ENCODE measurements around the gene SYCE1.
"Not testable (repeated sequence)": the region's sequence is repeated elsewhere in the genome, so short reads cannot be mapped to it uniquely, and the experiment has no call there.

SYCE1 gene, protein sequence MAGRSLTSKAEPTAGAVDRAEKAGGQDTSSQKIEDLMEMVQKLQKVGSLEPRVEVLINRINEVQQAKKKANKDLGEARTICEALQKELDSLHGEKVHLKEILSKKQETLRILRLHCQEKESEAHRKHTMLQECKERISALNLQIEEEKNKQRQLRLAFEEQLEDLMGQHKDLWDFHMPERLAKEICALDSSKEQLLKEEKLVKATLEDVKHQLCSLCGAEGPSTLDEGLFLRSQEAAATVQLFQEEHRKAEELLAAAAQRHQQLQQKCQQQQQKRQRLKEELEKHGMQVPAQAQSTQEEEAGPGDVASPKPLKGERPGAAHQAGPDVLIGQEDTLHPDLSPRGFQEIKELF

DNA sequence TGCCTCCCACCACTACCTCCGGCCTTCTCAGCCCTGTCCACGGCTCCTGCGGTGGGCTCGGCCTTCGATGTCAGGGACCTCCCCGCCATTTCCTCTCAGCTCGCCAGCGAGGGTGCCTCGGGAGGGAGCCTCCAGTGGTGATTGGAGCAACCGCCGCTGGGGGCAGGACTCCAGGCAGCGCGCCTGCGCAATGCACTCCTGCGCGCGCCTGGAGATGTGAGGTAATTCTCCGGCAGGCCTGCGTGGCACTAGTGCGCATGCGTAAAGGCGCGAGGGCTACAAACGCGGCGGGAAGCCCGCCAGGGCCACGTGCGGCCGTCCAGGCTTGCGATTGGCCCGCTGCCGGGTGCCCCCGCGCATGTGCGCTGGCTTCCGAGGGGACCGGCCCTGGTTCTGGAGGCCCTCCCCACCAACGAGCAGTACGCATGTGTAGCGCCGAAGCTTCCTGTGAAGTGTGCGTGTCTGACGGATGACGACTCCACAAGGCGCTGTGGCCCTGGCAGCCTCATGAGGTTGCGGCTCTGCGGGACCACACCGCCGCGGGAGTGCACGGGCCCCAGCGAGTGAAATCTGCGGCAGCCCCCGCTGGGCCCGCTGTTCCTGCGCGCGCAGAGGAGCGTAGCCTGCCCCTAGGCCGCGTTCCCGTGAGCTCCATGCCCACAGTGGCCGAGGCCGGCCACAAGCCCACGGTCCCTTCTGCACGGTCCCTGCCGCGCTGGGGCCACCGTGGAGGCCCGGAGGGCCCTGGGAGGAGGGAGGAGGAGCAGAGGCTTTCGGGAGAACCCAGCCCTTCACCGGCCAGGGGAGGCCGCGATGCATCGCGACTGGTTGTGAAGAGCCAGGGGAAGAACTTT is at the start of gene SYCE1:
Gene SYCE1 (minus strand): TSS at position 143 of the 854 bp plus-strand sequence. CDS start 54 bp downstream, at position 89.
- DNase-seq = no peak

DNA sequence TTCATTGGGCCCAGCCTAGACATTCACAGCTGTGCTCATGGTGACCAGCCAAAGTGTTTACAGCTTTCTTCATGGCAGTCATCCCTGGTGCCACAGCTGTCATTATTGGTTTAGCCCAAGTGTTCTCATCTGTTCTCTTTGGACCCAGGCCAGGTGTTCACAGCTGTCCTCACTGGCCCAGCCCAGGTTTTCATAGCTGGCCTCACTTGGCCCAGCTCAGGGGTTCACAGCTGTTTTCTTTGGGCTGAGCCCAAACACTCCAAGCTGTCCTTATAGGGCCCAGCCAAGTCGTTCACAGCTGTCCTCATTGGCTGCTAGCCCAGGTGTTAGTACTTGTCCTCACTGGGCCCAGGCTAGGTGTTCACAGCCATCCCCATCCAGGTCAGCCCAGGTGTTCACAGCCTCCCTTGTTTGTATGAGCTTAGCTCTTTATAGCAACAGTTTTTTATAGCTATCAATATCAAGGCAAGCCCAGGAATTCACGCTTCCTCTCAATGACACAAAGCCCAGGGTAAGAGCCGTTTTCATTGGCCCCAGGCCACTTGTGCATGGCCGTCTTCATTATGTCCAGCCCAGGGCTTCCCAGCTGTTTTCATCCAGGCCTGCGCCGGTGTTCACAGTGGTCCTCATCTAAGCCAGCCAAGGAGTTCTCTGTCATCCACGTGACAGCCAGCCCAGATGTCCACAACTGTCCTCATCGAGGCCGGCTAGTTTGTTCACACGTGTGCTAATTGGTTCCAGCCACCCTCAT is 49.6 kb upstream of the SYCE1 start:
- no peak for DNase-seq

DNA sequence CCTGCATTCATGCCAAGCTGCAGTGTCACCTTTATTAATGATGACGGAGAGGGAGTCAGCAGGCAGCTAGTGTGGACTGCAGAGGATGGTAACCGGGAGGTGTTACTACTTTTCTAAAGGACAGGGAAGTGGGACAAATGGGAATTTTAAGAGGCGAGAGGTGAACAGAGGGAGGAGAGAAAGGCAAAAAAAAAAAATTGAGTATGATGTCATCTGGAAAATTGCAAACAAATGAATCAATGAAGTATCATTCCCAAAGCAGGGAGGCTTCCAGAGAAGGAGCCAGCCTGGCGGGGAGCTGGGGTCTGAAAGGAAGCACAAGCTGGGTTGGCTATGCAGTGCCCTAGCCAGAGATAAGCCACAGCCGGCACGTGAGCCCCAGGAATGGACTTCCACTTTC is 48.3 kb upstream of the SYCE1 start:
- no peak for DNase-seq

DNA sequence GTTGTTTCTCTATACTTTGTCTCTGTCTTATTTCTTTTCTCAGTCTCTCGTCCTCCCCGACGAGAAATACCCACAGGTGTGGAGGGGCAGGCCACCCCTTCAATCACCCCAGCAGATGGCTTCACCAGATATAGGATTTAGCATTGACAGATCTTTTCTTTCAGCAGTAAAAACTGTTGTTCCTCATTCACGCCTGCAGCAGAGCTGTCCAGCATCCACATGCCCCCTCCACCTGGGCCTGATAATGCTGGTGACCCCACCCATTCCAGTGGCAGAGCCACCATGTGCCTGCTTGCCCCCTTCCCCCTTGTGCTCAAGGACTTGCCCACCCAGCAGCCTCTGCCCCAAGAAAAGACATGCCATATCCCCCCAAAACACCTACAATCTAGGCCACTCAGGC is 45.7 kb upstream of the SYCE1 start:
- no peak for DNase-seq

DNA sequence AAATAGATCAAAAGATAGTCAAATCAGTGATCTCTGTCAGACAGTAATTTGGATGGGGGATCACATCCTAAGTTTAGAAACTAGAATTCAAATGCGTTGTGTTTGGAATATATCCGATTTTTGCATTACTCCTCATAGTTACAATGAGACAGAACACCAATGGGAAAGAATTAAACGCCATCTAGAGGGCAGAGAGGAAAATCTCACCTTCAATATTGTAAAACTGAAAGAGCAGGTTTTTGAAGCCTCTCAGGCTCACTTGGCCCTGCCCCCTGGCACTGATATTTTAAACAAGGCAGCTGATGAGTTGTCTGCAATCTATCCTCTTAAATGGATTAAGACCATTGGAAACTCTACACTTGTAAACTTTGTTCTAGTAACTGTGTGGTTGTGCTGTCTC is 43.5 kb upstream of the SYCE1 start:
- DNase-seq = no peak

DNA sequence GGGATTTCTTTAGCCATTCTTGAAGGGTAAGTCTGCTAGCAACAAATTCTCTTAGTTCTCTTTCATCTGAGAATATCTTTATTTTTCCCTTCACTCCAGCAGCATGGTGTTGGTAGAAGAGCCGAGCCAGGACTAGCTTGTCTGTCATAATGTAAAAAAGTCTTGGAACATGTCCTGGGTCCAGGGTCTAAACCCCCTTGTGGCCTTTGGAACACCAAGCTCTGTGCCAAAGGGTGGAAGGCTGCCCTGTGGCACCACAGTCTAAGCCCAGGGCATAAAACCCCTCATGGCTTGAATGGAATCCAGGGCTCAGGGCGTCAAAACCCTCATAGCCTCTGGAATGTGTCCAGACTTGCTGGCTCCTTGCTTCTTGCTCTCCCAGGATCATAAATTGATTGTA is 38.1 kb upstream of the SYCE1 start:
- not testable (repeated sequence) for DNase-seq

DNA sequence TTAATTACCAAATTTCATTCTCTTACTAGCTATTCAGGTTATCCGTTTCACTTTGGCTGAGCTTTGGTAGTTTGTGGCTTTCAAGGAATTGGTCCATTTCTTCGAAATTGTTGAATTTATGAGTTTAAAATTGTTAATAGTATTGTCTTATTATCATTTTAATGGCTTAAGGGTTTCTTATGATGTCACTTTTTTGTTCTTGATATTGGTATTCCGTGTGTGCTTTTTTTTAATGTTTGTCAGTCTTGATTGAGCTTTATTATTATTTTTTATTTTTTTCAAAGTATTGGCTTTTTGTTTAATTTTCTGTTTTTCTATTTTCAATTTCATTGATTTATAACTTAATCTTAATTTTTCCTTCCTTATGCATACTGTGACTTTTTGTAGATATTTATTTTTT is 35.3 kb upstream of the SYCE1 start:
- DNase-seq = no peak

DNA sequence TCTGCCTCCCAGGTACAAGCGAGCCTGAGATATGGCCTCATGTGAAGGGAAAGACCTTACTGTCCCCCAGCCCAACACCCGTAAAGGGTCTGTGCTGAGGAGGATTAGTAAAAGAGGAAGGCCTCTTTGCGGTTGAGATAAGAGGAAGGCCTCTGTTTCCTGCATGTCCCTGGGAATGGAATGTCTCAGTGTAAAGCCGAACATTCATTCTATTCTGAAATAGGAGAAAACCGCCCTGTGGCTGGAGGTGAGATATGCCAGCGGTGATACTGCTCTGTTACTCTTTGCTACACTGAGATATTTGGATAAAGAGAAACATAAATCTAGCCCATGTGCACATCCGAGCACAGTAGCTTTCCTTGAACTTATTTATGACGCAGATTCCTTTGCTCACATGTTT is 34.5 kb upstream of the SYCE1 start:
- not testable (repeated sequence) for DNase-seq

DNA sequence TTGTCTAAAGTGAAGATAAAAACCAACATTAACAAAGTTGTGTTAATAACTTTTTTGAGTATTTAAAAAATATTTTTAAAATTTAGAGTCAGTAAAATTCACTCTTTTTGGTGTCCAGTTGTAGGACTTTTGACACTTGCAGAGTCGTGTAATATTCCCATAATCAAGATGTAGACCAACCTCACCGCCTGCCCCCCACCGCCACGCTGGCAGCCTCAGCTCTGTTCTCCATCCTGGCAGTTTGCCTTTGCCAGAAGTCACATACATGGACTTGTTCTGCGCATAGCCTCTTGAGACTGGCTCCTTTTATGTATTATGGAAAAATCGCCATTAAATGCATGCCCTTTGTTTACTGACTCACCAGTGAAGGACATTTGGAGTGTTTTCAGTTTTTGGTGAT is 27.3 kb upstream of the SYCE1 start:
- DNase-seq = no peak

DNA sequence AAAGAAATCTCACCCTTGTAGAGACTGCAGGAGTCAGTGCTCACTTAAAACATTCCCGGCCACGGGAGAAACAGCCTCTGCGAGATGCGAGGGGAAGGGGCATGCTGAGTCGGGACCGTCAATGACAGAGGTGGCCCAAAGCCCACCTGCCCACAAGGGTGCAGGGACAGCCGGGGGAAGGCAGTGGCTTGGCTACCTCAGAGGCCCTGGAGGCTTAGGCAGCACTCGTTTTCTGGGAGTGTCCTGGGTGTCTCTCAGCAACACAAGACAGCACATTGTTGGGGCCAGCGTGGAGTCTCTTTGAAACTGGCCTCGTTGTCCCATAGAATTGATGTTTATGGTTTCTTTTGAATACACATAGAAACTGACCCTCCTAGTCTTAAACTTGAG is 25.6 kb upstream of the SYCE1 start:
- no peak for DNase-seq

DNA sequence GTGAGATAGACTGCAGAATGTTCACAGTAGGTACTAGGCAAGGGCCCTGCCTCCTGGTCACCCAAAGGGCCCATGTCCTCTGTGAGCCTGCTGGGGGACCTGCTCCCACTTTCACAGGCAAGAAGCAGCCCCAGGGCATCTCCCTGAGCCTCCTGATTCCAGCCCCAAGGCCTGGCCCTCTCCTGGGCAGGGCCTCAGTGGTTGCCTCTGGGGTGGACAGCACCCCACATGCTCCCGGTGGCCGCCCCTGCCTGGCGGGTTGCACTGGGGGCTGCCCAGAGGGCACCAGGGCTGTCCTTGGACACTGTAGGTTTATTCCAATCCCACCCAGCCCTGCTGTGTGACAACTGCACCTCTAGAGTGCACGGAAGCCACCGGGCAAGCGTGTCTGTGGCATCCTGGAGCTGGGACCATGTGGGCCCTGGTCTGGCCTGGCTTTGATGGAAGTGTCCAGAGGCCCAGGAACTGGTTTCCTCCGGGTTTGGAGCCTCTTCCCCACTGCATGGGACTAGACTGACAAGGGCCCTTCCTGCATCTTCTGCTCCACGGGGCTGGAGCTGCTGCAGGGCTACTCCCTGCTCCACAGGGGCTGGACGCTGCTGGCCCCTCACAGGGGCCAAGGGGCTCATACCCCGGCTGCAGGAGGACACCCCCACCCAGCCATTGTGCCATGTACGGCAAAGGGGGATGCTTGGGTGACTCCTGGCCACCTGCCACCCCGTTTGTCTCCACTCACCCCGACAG is 25.0 kb upstream of the SYCE1 start:
- DNase-seq = no peak

DNA sequence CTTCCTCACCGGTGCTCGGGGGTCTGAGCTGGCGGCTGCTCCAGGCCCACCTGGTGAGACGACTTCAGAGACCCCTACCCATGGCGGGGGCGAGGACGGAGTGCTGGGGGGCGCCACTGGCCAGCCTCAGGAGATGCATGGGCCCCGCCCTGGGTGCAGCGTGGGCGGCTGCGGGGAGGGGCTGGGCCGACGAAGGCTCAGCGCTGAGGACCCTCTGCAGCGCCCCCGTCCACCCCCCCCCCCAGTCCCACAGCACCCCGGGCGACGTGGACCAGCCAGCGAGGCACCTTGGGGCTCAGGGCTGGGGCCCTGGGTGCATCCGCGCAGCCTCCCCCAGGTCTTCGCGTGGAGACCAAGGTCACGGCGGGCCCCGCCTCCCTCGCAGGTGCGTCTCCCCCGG is 11.7 kb upstream of the SYCE1 start:
- not testable (repeated sequence) for DNase-seq

DNA sequence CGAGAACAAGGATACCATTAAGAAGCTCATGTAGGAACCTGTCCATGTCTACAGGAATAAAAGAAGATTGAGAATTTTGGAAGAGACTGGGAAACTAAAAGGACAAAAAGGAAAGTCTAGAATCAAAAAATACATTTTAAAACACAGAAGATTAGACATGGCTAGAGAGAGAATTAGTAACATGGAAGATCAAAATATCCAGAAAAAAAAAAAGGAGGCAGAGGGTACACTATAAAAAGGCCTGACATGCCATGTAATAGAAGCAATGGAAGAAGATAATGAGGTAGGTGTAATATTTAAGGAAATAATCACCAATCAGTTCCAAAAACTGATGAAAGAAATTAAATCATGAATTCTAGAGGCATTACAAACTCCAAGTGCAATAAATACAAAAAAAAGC is 8.1 kb upstream of the SYCE1 start:
- not testable (repeated sequence) for DNase-seq

DNA sequence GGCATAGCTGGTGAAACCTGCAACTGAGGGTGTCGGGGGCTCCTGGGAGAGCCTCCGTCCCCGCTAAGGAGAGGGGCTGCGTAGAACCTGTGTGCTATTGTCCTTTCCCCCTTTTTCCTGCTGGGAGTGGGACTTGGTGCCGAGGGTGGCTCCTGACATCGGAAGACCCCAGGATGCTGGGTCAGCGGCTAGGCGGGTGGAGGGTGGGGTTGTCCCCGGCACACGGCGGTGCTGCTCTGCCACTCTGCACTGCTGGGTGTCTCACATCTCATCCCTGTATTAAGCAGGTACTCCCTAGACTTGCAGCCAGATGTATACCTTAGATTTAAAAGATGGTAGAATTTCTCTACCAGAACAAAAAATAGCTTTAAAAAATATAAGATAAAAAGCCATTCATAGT is 6.7 kb upstream of the SYCE1 start:
- DNase-seq = not testable (repeated sequence)

DNA sequence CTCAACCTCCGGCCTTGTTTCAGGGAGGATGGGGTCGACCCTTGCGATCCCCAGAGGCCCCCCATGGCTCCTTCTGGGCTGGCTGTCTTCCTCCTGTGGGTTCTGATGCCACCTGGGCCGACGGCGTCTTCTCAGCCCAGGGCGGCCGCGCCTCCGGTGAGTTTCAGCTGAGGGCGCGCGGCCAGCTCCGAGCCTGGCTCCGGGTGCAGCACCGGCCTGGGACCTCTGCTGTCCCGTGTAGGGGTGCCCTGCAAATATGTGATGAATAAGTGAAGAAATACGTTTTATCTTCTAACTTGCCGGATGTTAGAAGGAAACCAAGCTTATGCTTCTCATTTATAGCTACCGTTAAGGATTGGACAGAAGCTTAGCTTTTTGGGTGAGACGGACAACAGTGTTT is 4.4 kb upstream of the SYCE1 start:
- DNase-seq = not testable (repeated sequence)

DNA sequence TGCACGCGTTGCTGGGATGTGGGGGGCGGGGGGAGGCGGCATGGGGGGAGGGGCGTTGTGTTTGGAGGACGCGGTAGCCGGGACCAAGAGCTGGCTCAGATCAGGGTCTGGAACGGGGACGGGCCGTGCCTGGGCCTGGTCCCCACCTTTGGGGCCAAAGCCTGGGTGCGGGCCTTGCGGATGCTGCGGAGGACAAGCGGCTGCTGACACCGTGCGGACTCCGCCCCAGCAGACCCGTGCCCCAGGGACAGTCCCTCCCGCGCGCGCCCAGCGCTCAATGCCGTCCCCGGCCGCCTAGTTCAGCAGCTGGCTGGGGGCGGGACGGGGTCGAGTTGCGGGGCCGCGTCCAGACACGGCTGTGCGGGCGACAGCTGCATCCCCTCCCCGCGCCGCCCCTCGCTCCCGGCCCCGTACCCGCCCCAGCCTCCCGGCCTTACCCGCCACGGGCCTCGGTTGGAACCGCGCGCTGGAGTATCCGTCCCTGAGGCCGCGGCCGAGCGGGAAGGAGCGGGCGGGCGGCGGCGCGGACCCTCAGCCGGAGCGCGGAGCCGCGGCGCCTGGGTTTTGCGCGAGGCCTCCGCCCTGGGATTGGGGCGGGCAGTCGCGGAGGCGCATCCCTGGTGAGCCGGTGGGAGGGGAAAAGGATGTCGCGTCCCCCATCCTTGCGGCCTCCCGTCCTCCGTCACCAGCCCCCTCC is 3.6 kb upstream of the SYCE1 start:
- DNase-seq = not testable (repeated sequence)

DNA sequence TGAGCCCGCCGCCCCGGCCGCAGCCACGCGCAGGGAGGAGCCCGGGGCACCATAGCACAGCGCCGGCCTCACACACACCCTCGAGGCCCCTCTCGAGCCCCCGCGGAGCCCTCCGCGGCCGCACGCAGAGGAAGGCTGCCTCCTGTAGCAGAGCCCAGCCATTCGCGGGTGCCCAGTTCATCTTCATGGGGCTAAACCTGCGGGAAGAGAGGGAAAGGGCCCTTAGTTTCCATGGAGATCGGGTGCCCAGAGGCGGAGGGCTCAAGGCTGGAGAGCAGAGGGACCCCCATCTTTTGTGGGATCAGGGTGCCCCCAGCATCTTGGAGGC is 2.9 kb upstream of the SYCE1 start:
- no peak for DNase-seq

DNA sequence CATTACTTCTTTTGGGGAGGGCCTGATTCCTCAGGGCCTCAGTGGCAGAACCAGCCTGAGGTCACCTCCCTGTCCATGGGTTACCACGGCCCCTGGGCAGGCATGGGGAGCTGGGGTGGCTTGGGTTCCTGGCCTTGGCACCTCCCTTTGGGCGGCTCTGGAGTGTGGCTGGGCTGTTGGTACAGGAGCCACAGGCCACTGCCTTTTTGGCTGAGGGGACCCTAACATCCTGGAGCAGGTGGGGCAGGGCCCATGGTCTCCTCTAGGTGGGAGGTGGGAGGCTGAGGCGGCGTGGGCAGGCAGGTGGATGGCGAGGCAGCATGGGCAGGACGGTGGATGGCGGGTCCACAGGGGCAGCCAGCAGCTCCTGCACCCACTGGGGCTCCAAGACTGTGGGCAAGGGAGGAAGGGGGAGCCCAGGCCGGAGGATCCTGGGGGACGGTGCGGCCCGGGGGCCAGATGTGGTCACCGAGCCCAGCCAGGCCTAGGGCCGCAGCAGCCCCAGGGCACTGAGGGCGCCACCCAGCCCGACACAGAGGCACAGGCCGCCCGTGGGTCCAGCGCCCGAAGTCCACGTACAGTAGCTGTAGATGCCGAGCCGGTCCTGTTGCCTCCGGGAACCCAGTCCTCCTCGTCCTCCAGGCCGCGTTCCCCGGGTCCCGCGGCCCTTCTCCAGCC is 2.4 kb upstream of the SYCE1 start:
- DNase-seq = no peak

DNA sequence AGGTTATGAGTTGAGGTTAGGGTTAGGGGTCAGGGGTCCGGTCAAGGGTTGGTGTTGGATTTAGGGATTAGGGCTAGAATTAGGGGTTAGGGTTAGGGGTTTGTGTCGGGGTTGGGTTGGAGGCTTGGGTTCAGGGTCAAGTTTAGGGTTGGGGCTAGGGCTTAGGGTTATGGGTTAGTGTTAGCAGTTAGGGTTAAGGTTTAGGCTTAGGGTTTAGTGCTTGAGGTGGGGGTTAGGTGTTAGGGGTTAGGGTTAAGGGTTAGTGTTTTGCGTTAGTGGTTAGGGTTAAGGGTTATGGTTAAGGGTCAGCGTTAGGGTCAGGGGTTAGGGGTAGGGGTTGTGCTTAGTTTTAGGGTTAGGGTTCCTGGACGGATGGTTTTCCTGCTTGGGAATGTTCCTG is 1.7 kb upstream of the SYCE1 start:
- no peak for DNase-seq

DNA sequence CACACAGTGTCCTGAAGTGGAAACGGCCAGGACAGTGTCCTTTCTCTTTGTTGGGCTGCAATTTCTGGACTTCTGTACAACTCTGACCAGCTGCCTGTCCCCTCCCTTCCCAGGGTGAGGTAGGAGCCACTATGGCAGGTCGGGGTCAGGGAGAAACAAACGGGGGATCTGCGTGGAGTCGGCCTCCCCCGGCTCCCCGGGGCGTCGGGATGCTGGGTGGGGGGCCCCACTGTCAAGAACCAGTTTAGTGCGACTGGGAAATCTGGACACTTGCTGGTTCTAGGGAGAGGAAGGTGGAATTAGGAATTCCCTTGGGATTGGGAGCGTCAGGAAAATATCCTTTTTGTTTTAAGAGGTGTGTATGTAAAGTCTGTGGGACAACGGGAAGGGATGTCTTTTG is 567 bp downstream of the SYCE1 start:
- no peak for DNase-seq

DNA sequence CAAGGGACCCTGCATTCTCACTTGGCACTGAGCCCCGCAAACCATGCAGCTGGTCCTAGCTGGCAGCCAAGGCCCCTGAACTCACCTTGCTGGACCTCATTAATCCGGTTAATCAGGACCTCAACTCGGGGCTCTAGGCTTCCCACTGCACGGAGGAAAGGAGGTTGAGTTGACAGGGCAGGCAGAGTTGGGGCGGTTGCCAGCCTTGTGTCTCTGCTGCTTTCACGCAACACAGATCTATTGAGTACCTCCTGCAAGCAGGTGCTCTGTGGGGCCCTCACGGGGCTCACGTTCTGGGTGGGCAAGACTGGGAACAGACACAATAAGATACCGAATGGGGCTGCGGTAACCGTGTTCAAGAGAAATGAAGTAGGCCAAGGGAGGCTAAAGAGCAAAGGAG is 6.2 kb downstream of the SYCE1 start:
- no peak for DNase-seq

DNA sequence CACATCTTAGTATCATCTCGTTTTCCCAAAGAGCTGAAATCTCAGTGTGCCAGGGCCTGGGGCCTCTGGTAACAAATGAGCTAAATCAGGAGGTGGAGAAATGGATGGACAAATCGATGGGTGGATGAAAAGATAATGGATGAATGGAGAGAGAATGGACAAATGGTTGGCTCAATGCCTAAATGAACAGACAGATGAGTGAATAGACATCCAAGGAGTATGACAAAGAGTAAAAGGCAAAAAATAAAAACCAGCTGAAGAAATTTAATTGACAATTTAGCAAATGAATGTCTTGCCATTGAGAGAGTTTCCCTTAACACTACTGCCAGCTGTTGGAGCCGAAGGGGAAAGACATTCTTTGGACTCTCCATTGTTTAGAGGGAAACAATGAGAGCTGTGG is 8.0 kb downstream of the SYCE1 start:
- no peak for DNase-seq
